GM18873 (cell line): ENCODE data around the gene NCLN.

Source experiments
- ATAC-seq: cut with Tn5 transposase; IDR thresholded peaks from one replicate; pipeline ENCODE4 v1.9.1; 2021; ENCODE audit warnings: mild to moderate bottlenecking, moderate library complexity, moderate number of reproducible peaks; ENCODE audit not compliant: unreplicated experiment, low FRiP score

NCLN gene

GRCh38 chr19:3248728-3249326, 63.1 kb downstream of the NCLN start:
- ATAC-seq, result no peak

DNA sequence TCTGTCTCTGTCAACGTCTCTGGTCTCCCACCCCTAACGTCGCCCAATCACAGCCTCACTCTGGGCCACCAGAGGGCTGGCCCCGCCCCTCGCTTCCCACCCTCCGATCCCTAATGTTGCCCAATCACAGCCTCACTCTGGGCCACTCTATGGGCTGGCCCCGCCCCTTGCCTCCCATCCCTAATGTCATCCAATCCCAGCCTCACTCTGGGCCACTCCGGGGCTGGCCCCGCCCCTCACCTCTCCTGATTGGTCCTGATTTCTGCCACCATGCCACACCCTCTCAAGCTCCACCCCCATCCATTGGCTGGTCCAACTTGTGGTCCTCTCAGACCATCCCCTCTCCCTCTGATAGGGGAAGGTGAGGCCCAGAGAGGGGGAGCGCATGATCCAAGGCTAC, 63.7 kb downstream of the NCLN start:
- ATAC-seq, result no peak

DNA sequence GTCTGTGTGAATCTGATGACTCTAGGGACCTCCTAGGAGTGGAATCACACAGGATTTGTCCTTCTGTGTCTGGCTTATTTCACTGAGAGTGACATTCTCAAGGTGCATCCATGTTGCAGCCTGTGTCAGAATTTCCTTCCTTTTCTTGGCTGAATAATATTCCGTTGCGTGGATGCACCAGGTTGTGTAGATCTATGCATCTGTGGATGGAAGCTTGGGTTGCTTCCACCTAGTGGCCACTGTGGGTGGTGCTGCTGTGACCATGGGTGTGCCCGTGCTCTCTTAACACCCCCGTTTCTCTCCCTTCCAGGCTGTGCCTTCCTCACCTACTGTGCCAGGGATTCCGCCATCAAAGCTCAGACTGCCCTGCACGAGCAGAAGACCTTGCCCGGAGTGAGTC, 64.9 kb downstream of the NCLN start:
- no peak for ATAC-seq

DNA sequence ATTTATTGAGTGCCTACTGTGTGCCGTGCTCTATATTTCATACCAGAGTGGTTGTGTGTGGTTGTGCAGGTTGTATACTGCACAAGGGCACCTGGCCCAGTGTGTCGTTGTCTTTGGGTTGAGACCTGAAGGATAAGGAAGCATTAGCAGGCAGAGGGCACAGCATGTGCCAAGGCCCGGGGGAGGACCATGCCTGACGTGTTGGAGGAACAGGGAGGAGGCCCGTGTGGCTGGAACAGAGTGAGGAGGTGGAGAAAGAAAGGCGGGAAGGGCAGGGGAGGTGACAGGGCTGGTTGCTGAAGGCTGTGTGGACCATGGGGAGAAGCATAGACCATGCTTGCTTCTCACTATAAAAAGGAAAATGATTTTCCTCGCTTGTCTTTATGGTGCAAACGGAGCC, 65.5 kb downstream of the NCLN start:
- no peak for ATAC-seq

DNA sequence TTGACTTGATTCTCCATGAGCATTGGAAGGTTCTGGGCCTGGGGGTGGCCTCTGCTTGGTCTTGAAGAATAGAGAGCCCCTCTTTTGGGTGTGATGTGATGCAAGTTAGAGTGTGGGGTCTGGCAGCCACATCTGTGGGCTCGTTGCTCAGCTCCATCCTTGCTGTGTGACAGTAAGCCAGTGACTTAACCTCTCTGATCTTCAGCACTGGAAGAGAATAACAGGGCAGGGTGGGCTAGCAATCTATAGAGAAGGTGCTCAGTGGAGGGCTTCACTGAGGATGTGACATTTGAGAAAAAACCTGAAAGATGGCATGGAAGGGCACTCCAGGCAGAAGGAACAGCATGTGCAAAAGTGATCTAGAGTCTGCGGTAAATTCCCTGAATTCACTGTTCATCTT, 66.9 kb downstream of the NCLN start:
- ATAC-seq, result no peak

GRCh38 chr19:3253270-3253669, 67.5 kb downstream of the NCLN start:
- no peak for ATAC-seq

DNA sequence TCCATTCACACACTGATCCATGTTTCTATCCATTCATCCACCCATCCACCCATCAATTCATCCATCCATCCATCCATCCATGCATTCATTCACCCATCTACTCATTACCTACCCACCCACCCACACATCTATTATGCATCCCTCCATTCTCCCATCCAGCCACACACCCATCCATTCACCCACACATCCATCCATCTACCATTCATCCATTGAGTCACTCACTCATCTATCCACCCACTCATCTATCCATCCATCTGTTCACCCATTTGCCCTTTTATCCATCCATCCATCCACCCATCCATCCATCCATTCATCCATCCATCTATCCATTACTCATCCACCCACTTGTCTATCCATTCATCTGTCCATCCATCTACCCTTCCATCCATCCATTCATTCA, 68.8 kb downstream of the NCLN start:
- no peak for ATAC-seq

DNA sequence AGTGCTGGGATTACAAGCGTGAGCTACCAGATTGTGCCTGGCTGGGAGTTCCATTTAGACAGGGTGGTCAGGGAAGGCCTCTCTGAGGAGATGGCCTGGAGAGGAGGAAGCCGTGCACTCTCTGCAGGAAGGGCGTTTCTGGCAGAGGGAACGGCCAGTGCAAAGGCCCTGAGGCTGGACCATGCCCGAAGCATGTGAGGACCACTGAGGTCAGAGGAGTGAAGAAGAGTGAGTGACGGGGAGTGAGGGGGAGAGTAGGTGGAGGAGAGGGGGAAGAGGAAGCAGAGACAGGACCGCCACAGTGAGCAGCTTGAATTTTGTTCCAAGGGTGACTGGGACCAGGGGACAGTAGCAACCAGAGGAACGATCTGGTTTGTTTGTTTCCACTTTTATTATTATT, 71.3 kb downstream of the NCLN start:
- no peak for ATAC-seq
